ENCODE measurements around the gene TEDDM1.

The TEDDM1 gene

GRCh38 chr1:182426442-182427430 is 26.3 kb upstream of the TEDDM1 start:
- no peak for DNase-seq (ENCODE audit: low read depth)
- TF ChIP-seq CTCF (IDR thresholded peaks at IDR 0.05; ENCODE audit: low read depth, low read length, missing control alignments): no peak
- in situ Hi-C loops (cut with HindIII; ENCODE audit: low sequenced_read_pairs): no loop called here
- no peak overlapping the region for H3K4me3 ChIP-seq (ENCODE audit: low read depth, low read length)

GRCh38 chr1:182415789-182416188 is 15.3 kb upstream of the TEDDM1 start:
- no peak for DNase-seq (ENCODE audit: low read depth)
- in situ Hi-C loops (cut with HindIII; ENCODE audit: low sequenced_read_pairs): no loop called here
- TF ChIP-seq CTCF (IDR thresholded peaks at IDR 0.05; ENCODE audit: low read depth, low read length, missing control alignments): no peak
- no peak overlapping the region for H3K4me3 ChIP-seq (ENCODE audit: low read depth, low read length)

DNA sequence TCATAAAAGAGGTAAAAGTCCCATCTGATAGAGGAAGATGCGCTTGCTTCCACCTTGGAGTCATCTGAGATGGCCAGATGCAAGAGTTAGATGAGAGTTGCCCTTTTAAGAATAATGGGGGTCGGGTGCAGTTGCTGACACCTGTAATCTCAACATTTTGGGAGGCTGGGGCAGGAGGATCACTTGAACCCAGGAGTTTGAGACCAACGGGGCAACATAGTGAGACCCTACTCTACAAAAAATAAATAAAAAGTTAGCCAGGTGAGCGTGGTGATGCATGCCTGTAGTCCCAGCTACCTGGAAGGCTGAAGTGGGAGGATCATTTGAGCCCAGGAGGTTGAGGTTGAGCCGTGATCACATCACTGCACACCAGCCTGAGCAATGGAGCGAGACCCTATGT is 13.5 kb upstream of the TEDDM1 start:
- in situ Hi-C loops (cut with HindIII; ENCODE audit: low sequenced_read_pairs): no loop called here
- H3K4me3 ChIP-seq (ENCODE audit: low read depth, low read length): no peak overlapping the region
- TF ChIP-seq CTCF (IDR thresholded peaks at IDR 0.05; ENCODE audit: low read depth, low read length, missing control alignments): no peak
- no peak for DNase-seq (ENCODE audit: low read depth)

- in situ Hi-C loops (cut with HindIII; ENCODE audit: low sequenced_read_pairs): no loop called here
- no peak overlapping the region for H3K4me3 ChIP-seq (ENCODE audit: low read depth, low read length)
- TF ChIP-seq CTCF (IDR thresholded peaks at IDR 0.05; ENCODE audit: low read depth, low read length, missing control alignments): no peak
- no peak for DNase-seq (ENCODE audit: low read depth)
Measured at GRCh38 chr1:182413486-182413885, 13.0 kb upstream of the TEDDM1 start.

- no peak for TF ChIP-seq CTCF (IDR thresholded peaks at IDR 0.05; ENCODE audit: low read depth, low read length, missing control alignments)
- no peak for DNase-seq (ENCODE audit: low read depth)
- in situ Hi-C loops (cut with HindIII; ENCODE audit: low sequenced_read_pairs): no loop called here
- no peak overlapping the region for H3K4me3 ChIP-seq (ENCODE audit: low read depth, low read length)
Measured at GRCh38 chr1:182410620-182411273, 10.3 kb upstream of the TEDDM1 start.

GRCh38 chr1:182410138-182410537 is 9.7 kb upstream of the TEDDM1 start:
- no peak for TF ChIP-seq CTCF (IDR thresholded peaks at IDR 0.05; ENCODE audit: low read depth, low read length, missing control alignments)
- H3K4me3 ChIP-seq (ENCODE audit: low read depth, low read length): no peak overlapping the region
- in situ Hi-C loops (cut with HindIII; ENCODE audit: low sequenced_read_pairs): no loop called here
- no peak for DNase-seq (ENCODE audit: low read depth)

Data from astrocyte of the cerebellum (primary cell).